HL-60 (cell line): ENCODE measurements around the gene TMEFF2.

Experiments
- DNase-seq, 2 experiments: peaks; one replicate each; pipeline ENCODE4 v3.0.0-alpha.2; 2010 to 2020; ENCODE audit warnings: low read depth in 1 of 2, low spot score in 1 of 2
- H3K27ac ChIP-seq: fragments of 250-450 bp; sonication (Bioruptor Pico); replicated peaks from 2 replicates; pipeline ENCODE4 v1.5.1; 2020; ENCODE audit warnings: mild to moderate bottlenecking, moderate library complexity
- H3K27me3 ChIP-seq: fragments of 250-450 bp; sonication (Bioruptor Pico); 2 replicates; pipeline ENCODE4 v1.5.1; 2021; ENCODE audit warnings: mild to moderate bottlenecking, moderate library complexity; ENCODE audit not compliant: insufficient read depth, poor library complexity, severe bottlenecking
- H3K4me3 ChIP-seq: replicated peaks from 2 replicates; pipeline ENCODE4 v1.5.1; 2011; ENCODE audit warnings: mild to moderate bottlenecking, control low read depth, low read length; ENCODE audit not compliant: insufficient read depth
- CTCF ChIP-seq: IDR thresholded peaks from one replicate; pipeline ENCODE4 v1.5.1; 2011; ENCODE audit warnings: low read length, control low read depth, inconsistent platforms; ENCODE audit not compliant: insufficient read depth
- GABPA ChIP-seq: IDR thresholded peaks from 2 replicates; pipeline ENCODE4 v1.6.1; 2012; ENCODE audit warnings: low read depth
- POLR2AphosphoS5 ChIP-seq: IDR thresholded peaks from 2 replicates; pipeline ENCODE4 v1.6.1; 2012; ENCODE audit warnings: low read depth
- REST ChIP-seq: IDR thresholded peaks from 2 replicates; pipeline ENCODE4 v1.6.1; 2012; ENCODE audit warnings: low read depth; ENCODE audit not compliant: insufficient replicate concordance
- SPI1 ChIP-seq: IDR thresholded peaks from 2 replicates; pipeline ENCODE4 v1.6.1; 2012; ENCODE audit warnings: low read depth, mild to moderate bottlenecking, borderline replicate concordance

Gene TMEFF2

GRCh38 chr2:192196421-192197194, 1.9 kb upstream of the TMEFF2 start:
- Histone ChIP-seq H3K27me3 (peaks cover 40% of the 10 kb centered on the region), H3K4me3 (no peak overlapping the region), H3K27ac (no peak overlapping the region)
- no peak for DNase-seq
- no peak for TF ChIP-seq GABPA
- no peak for TF ChIP-seq REST
- no peak for TF ChIP-seq POLR2AphosphoS5
- TF ChIP-seq CTCF, result no peak

- no peak for TF ChIP-seq REST
- no peak for TF ChIP-seq GABPA
- TF ChIP-seq CTCF, result no peak
- TF ChIP-seq SPI1, result no peak
- no peak for TF ChIP-seq POLR2AphosphoS5
- no peak for DNase-seq
- no peak overlapping the region for H3K27ac ChIP-seq
- H3K27me3 ChIP-seq, result peaks cover 40% of the 10 kb centered on the region
- H3K4me3 ChIP-seq, result no peak overlapping the region
Measured at GRCh38 chr2:192195548-192196418, 1.1 kb upstream of the TMEFF2 start.

- no peak for TF ChIP-seq CTCF
- no peak for TF ChIP-seq SPI1
- Histone ChIP-seq H3K27ac (no peak overlapping the region), H3K4me3 (no peak overlapping the region), H3K27me3 (peaks cover 40% of the 10 kb centered on the region)
- no peak for DNase-seq
Measured at GRCh38 chr2:192194265-192194865, 368 bp downstream of the TMEFF2 start.
